ENCODE measurements around the gene EPHB6.

GRCh38 chr7:142880876-142881505, 26.1 kb downstream of the EPHB6 start:
- TF ChIP-seq, protein P1, sequence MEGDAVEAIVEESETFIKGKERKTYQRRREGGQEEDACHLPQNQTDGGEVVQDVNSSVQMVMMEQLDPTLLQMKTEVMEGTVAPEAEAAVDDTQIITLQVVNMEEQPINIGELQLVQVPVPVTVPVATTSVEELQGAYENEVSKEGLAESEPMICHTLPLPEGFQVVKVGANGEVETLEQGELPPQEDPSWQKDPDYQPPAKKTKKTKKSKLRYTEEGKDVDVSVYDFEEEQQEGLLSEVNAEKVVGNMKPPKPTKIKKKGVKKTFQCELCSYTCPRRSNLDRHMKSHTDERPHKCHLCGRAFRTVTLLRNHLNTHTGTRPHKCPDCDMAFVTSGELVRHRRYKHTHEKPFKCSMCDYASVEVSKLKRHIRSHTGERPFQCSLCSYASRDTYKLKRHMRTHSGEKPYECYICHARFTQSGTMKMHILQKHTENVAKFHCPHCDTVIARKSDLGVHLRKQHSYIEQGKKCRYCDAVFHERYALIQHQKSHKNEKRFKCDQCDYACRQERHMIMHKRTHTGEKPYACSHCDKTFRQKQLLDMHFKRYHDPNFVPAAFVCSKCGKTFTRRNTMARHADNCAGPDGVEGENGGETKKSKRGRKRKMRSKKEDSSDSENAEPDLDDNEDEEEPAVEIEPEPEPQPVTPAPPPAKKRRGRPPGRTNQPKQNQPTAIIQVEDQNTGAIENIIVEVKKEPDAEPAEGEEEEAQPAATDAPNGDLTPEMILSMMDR (tag by site-specific recombination; IDR thresholded peaks at IDR 0.05) = peak; percentile 10; the same call in 1 of the 2 replicates
- TF ChIP-seq ZNF274 (IDR thresholded peaks at IDR 0.05; ENCODE audit: low read length) = no peak
- TF ChIP-seq ZNF274 (tag by site-specific recombination; IDR thresholded peaks at IDR 0.05; ENCODE audit: borderline replicate concordance) = no peak
- no peak for TF ChIP-seq ZNF645 (tag by site-specific recombination; IDR thresholded peaks at IDR 0.05)
- TF ChIP-seq ZNF785 (tag by site-specific recombination; IDR thresholded peaks at IDR 0.05) = no peak
- no peak for TF ChIP-seq ZNF585B (tag by site-specific recombination; IDR thresholded peaks at IDR 0.05)
- no peak for TF ChIP-seq KLF8 (tag by site-specific recombination; IDR thresholded peaks at IDR 0.05)
- no peak for TF ChIP-seq ZNF174 (tag by site-specific recombination; IDR thresholded peaks at IDR 0.05)
- TF ChIP-seq ZNF558 (tag by site-specific recombination; IDR thresholded peaks at IDR 0.05) = no peak
- no peak for TF ChIP-seq ZBTB48 (tag by site-specific recombination; IDR thresholded peaks at IDR 0.05)
- TF ChIP-seq REPIN1 (tag by site-specific recombination; IDR thresholded peaks at IDR 0.05; ENCODE audit: low read depth) = no peak
- no peak for TF ChIP-seq PRDM10 (tag by site-specific recombination; IDR thresholded peaks at IDR 0.05)
- TF ChIP-seq HOXA7 (CRISPR knock-in tag; IDR thresholded peaks at IDR 0.05; ENCODE audit: borderline replicate concordance) = no peak
- TF ChIP-seq YY2 (tag by site-specific recombination; IDR thresholded peaks at IDR 0.05) = no peak
